HG02588 (cell line): ENCODE data around the gene PIGR.
A peak's percentile ranks its signal among the peaks of the same experiment; 100 is the strongest.
"Not testable (repeated sequence)": the region's sequence is repeated elsewhere in the genome, so short reads cannot be mapped to it uniquely, and the experiment has no call there.

Experiments used
- ATAC-seq: cut with Tn5 transposase; IDR thresholded peaks from one replicate; pipeline ENCODE4 v1.9.1; 2021; ENCODE audit warnings: mild to moderate bottlenecking, moderate library complexity; ENCODE audit not compliant: unreplicated experiment

Gene PIGR

GRCh38 chr1:206935491-206936067, 10.7 kb downstream of the PIGR start:
- no peak for ATAC-seq

GRCh38 chr1:206933333-206933945, 12.8 kb downstream of the PIGR start:
- no peak for ATAC-seq

- no peak for ATAC-seq
Measured at GRCh38 chr1:206932177-206932576, 14.1 kb downstream of the PIGR start.

- no peak for ATAC-seq
Measured at GRCh38 chr1:206931709-206932108, 14.6 kb downstream of the PIGR start.

- peak; percentile 79 for ATAC-seq
Measured at GRCh38 chr1:206930210-206930798, 16.0 kb downstream of the PIGR start.

GRCh38 chr1:206929524-206929923, 16.7 kb downstream of the PIGR start:
- ATAC-seq: no peak

- ATAC-seq: no peak
Measured at GRCh38 chr1:206926286-206926685, 20.0 kb downstream of the PIGR start.

GRCh38 chr1:206925106-206925736, 21.0 kb downstream of the PIGR start:
- ATAC-seq: peak; percentile 41

- peak; percentile 17 for ATAC-seq
Measured at GRCh38 chr1:206924592-206925105, 21.6 kb downstream of the PIGR start.

GRCh38 chr1:206923961-206924557, 22.2 kb downstream of the PIGR start:
- ATAC-seq: not testable (repeated sequence)

- ATAC-seq: peak; percentile 47
Measured at GRCh38 chr1:206923009-206923960, 23.0 kb downstream of the PIGR start.

GRCh38 chr1:206922524-206922923, 23.7 kb downstream of the PIGR start:
- no peak for ATAC-seq

GRCh38 chr1:206921772-206922265, 24.4 kb downstream of the PIGR start, which contains the start of gene FCMR:
FCMR (minus strand) TSS chr1:206921941; CDS start chr1:206921854, 87 bp downstream.
- ATAC-seq: no peak

- no peak for ATAC-seq
Measured at GRCh38 chr1:206918076-206918475, 28.2 kb downstream of the PIGR start.

GRCh38 chr1:206916000-206916709, 30.1 kb downstream of the PIGR start:
- no peak for ATAC-seq

GRCh38 chr1:206915030-206915735, 31.1 kb downstream of the PIGR start:
- no peak for ATAC-seq

GRCh38 chr1:206913766-206914537, 32.3 kb downstream of the PIGR start:
- no peak for ATAC-seq
